GM19372 (cell line): Measurements from ENCODE around the gene KCP.

Experiments used
- ATAC-seq: cut with Tn5 transposase; IDR thresholded peaks from one replicate; pipeline ENCODE4 v1.9.1; 2021; ENCODE audit warnings: mild to moderate bottlenecking, low read depth, moderate library complexity; ENCODE audit not compliant: unreplicated experiment

The KCP gene

GRCh38 chr7:128860158-128861073 is 50.1 kb downstream of the KCP start:
- ATAC-seq = no peak

- no peak for ATAC-seq
Measured at GRCh38 chr7:128859232-128860157, 51.0 kb downstream of the KCP start.

- no peak for ATAC-seq
Measured at GRCh38 chr7:128858380-128859231, 51.9 kb downstream of the KCP start.

- ATAC-seq = no peak
Measured at GRCh38 chr7:128856001-128856718, 54.3 kb downstream of the KCP start.

- no peak for ATAC-seq
Measured at GRCh38 chr7:128855559-128855958, 55.0 kb downstream of the KCP start.

GRCh38 chr7:128854396-128854795 is 56.1 kb downstream of the KCP start:
- ATAC-seq = no peak

GRCh38 chr7:128853799-128854198 is 56.7 kb downstream of the KCP start:
- no peak for ATAC-seq

- ATAC-seq = no peak
Measured at GRCh38 chr7:128852537-128853254, 57.8 kb downstream of the KCP start.

GRCh38 chr7:128849804-128850490 is 60.6 kb downstream of the KCP start:
- ATAC-seq = no peak

GRCh38 chr7:128849156-128849515 is 61.4 kb downstream of the KCP start:
- no peak for ATAC-seq

GRCh38 chr7:128848289-128849155 is 62.0 kb downstream of the KCP start:
- no peak for ATAC-seq

GRCh38 chr7:128847721-128848211 is 62.7 kb downstream of the KCP start:
- no peak for ATAC-seq

GRCh38 chr7:128846781-128847444 is 63.6 kb downstream of the KCP start:
- no peak for ATAC-seq

- no peak for ATAC-seq
Measured at GRCh38 chr7:128845987-128846386, 64.5 kb downstream of the KCP start.

GRCh38 chr7:128845475-128845874 is 65.0 kb downstream of the KCP start:
- no peak for ATAC-seq

GRCh38 chr7:128844777-128845311 is 65.7 kb downstream of the KCP start:
- no peak for ATAC-seq
